NT2/D1 (cell line): ENCODE results near the gene FBXO11.

Experiments used
- SUZ12 ChIP-seq: IDR thresholded peaks from 2 replicates; pipeline ENCODE4 v1.6.1; 2011; ENCODE audit not compliant: insufficient read length, insufficient read depth; ENCODE audit errors: extremely low read depth
- YY1 ChIP-seq: IDR thresholded peaks from 2 replicates; pipeline ENCODE4 v1.6.1; 2011; ENCODE audit not compliant: insufficient read length, insufficient read depth

GRCh38 chr2:47897883-47898731, 8.2 kb downstream of the FBXO11 start:
- no peak for TF ChIP-seq YY1
- TF ChIP-seq SUZ12 = no peak
